Astrocyte (in vitro differentiated cells and primary cell): ENCODE data around the gene ROPN1B. TPM values are rescaled to one million over a fixed set of nuclear protein-coding genes. Genes with fewer than 3 reads are reported as not detected.
A peak's percentile ranks its signal among the peaks of the same experiment; 100 is the strongest.

Experiments used
- DNase-seq: peaks from one replicate; pipeline ENCODE4 v3.0.0-alpha.2; 2010; ENCODE audit warnings: low read depth
- FAIRE-seq: peaks from 2 replicates; lab custom pipeline; 2011; peaks lifted over from hg19 to GRCh38; lab: Jason Lieb, UNC
- H2AFZ ChIP-seq: 2 replicates; pipeline ENCODE4 v1.6.0; 2012; ENCODE audit warnings: low read depth, low read length, inconsistent platforms
- H3K27ac ChIP-seq: 2 replicates; pipeline ENCODE4 v1.5.1; 2011; ENCODE audit warnings: low read depth, low read length, inconsistent platforms
- H3K27me3 ChIP-seq: 2 replicates; pipeline ENCODE4 v1.6.0; 2011; ENCODE audit warnings: low read length, inconsistent platforms; ENCODE audit not compliant: insufficient read depth
- H3K36me3 ChIP-seq: 2 replicates; pipeline ENCODE4 v1.5.1; 2011; ENCODE audit warnings: low read length, inconsistent platforms; ENCODE audit not compliant: insufficient read depth
- H3K4me1 ChIP-seq: 2 replicates; pipeline ENCODE4 v1.5.1; 2011; ENCODE audit warnings: low read length, inconsistent platforms; ENCODE audit not compliant: insufficient read depth
- H3K4me2 ChIP-seq: 2 replicates; pipeline ENCODE4 v1.6.0; 2012; ENCODE audit warnings: low read length, inconsistent platforms
- H3K4me3 ChIP-seq: 2 replicates; pipeline ENCODE4 v1.5.1; 2011; ENCODE audit warnings: low read depth, mild to moderate bottlenecking, low read length, inconsistent platforms; ENCODE audit not compliant: insufficient read depth
- H3K79me2 ChIP-seq: 2 replicates; pipeline ENCODE4 v1.6.0; 2012; ENCODE audit warnings: mild to moderate bottlenecking, low read length, inconsistent platforms; ENCODE audit not compliant: insufficient read depth
- H3K9ac ChIP-seq: 2 replicates; pipeline ENCODE4 v1.6.0; 2012; ENCODE audit warnings: mild to moderate bottlenecking, low read length, inconsistent platforms
- H3K9me3 ChIP-seq: 2 replicates; pipeline ENCODE4 v1.5.1; 2012; ENCODE audit warnings: low read depth, mild to moderate bottlenecking, low read length, inconsistent platforms; ENCODE audit not compliant: insufficient read depth
- H4K20me1 ChIP-seq: 2 replicates; pipeline ENCODE4 v1.6.0; 2012; ENCODE audit warnings: low read length, inconsistent platforms; ENCODE audit not compliant: insufficient read depth
- H3K27ac Mint-ChIP-seq: one replicate; pipeline ENCODE4 v1.8.0; 2021; ENCODE audit warnings: mild to moderate bottlenecking, mixed read lengths; ENCODE audit not compliant: unreplicated experiment
- H3K27me3 Mint-ChIP-seq: one replicate; pipeline ENCODE4 v1.8.0; 2021; ENCODE audit warnings: low read depth, mixed read lengths; ENCODE audit not compliant: unreplicated experiment
- H3K36me3 Mint-ChIP-seq: one replicate; pipeline ENCODE4 v1.8.0; 2021; ENCODE audit warnings: low read depth, mixed read lengths; ENCODE audit not compliant: unreplicated experiment
- H3K4me1 Mint-ChIP-seq: one replicate; pipeline ENCODE4 v1.8.0; 2021; ENCODE audit warnings: low read depth, mixed read lengths; ENCODE audit not compliant: unreplicated experiment
- H3K4me3 Mint-ChIP-seq: one replicate; pipeline ENCODE4 v1.8.0; 2021; ENCODE audit warnings: mild to moderate bottlenecking, moderate library complexity, mixed read lengths; ENCODE audit not compliant: unreplicated experiment
- H3K9me3 Mint-ChIP-seq: one replicate; pipeline ENCODE4 v1.8.0; 2021; ENCODE audit warnings: mild to moderate bottlenecking, mixed read lengths; ENCODE audit not compliant: unreplicated experiment
- CTCF ChIP-seq: IDR thresholded peaks from 2 replicates; pipeline ENCODE4 v1.5.1; 2011; ENCODE audit warnings: low read depth, mild to moderate bottlenecking, inconsistent platforms, low read length, moderate library complexity; ENCODE audit not compliant: insufficient read depth
- EZH2 ChIP-seq: IDR thresholded peaks from 2 replicates; pipeline ENCODE4 v1.6.1; 2012; ENCODE audit warnings: mild to moderate bottlenecking, low read length, inconsistent platforms; ENCODE audit not compliant: insufficient read depth
- total RNA-seq: library from RNA; stranded (reverse); gene quantifications from 2 replicates; pipeline ENCODE4 v1.2.1, GENCODE V29; 2021

The ROPN1B gene
- total RNA-seq, 1 donor from 2014 or later, result not detected

- no peak overlapping the region for H3K9ac ChIP-seq
- peak; percentile 13 for FAIRE-seq
- Mint-ChIP-seq H3K4me1 (no peaks in the 10 kb centered on the region), H3K9me3 (peaks cover 8% of the 10 kb centered on the region), H3K36me3 (peaks cover 22% of the 10 kb centered on the region), H3K4me3 (no peak overlapping the region), H3K27me3 (no peaks in the 10 kb centered on the region), H3K27ac (no peak overlapping the region)
- no peak for TF ChIP-seq CTCF
- TF ChIP-seq EZH2, result no peak
- no peaks in the 10 kb centered on the region for H3K4me1 ChIP-seq
- H3K9me3 ChIP-seq, result no peaks in the 10 kb centered on the region
- H3K4me2 ChIP-seq, result peak overlapping the region; percentile 20
- no peaks in the 10 kb centered on the region for H3K27me3 ChIP-seq
- peaks cover 4% of the 10 kb centered on the region for H3K36me3 ChIP-seq
- H3K27ac ChIP-seq, result no peak overlapping the region
- no peaks in the 10 kb centered on the region for H4K20me1 ChIP-seq
- no peak overlapping the region for H3K4me3 ChIP-seq
- H3K79me2 ChIP-seq, result no peaks in the 10 kb centered on the region
- H2AFZ ChIP-seq, result no peak overlapping the region
- DNase-seq, result peak; percentile 65
These were observed 37.0 kb downstream of the ROPN1B start for GRCh38 chr3:126005951-126006350.

GRCh38 chr3:126008219-126008618 is 39.2 kb downstream of the ROPN1B start:
- no peak for FAIRE-seq
- H3K36me3 ChIP-seq, result peaks cover 10% of the 10 kb centered on the region
- H3K27me3 ChIP-seq, result no peaks in the 10 kb centered on the region
- H4K20me1 ChIP-seq, result no peaks in the 10 kb centered on the region
- H3K27me3 Mint-ChIP-seq, result peaks cover 2% of the 10 kb centered on the region
- no peak overlapping the region for H3K27ac Mint-ChIP-seq
- no peak overlapping the region for H3K9ac ChIP-seq
- H3K4me1 ChIP-seq, result no peaks in the 10 kb centered on the region
- no peak overlapping the region for H2AFZ ChIP-seq
- peaks cover 3% of the 10 kb centered on the region for H3K4me1 Mint-ChIP-seq
- H3K79me2 ChIP-seq, result no peaks in the 10 kb centered on the region
- no peaks in the 10 kb centered on the region for H3K9me3 ChIP-seq
- DNase-seq, result no peak
- H3K36me3 Mint-ChIP-seq, result peaks cover 28% of the 10 kb centered on the region
- H3K4me3 ChIP-seq, result no peak overlapping the region
- no peak overlapping the region for H3K27ac ChIP-seq
- no peak for TF ChIP-seq CTCF
- TF ChIP-seq EZH2, result no peak
- H3K9me3 Mint-ChIP-seq, result peaks cover 5% of the 10 kb centered on the region
- no peak overlapping the region for H3K4me3 Mint-ChIP-seq
- no peak overlapping the region for H3K4me2 ChIP-seq

GRCh38 chr3:126009181-126009580 is 40.2 kb downstream of the ROPN1B start:
- no peak overlapping the region for H2AFZ ChIP-seq
- Mint-ChIP-seq H3K27me3 (peaks cover 2% of the 10 kb centered on the region), H3K4me3 (no peak overlapping the region), H3K9me3 (peaks cover 5% of the 10 kb centered on the region), H3K27ac (no peak overlapping the region), H3K4me1 (peaks cover 8% of the 10 kb centered on the region), H3K36me3 (peaks cover 27% of the 10 kb centered on the region)
- FAIRE-seq (no peak), DNase-seq (no peak)
- H3K79me2 ChIP-seq, result no peaks in the 10 kb centered on the region
- H3K4me1 ChIP-seq, result peaks cover 7% of the 10 kb centered on the region
- H3K9ac ChIP-seq, result no peak overlapping the region
- no peaks in the 10 kb centered on the region for H4K20me1 ChIP-seq
- H3K9me3 ChIP-seq, result no peaks in the 10 kb centered on the region
- H3K4me2 ChIP-seq, result no peak overlapping the region
- H3K27ac ChIP-seq, result no peak overlapping the region
- no peak overlapping the region for H3K4me3 ChIP-seq
- no peak for TF ChIP-seq EZH2
- H3K36me3 ChIP-seq, result peaks cover 10% of the 10 kb centered on the region
- no peaks in the 10 kb centered on the region for H3K27me3 ChIP-seq
